AG09309 (cell line): Measurements from ENCODE around the gene IPO7.

Experiments
- DNase-seq: peaks from one replicate; pipeline ENCODE4 v3.0.0-alpha.2; 2010; ENCODE audit warnings: low read depth
- H3K4me3 ChIP-seq: 2 replicates; pipeline ENCODE4 v1.5.1; 2011; ENCODE audit warnings: mild to moderate bottlenecking, low read depth, low read length, moderate library complexity; ENCODE audit not compliant: control insufficient read depth
- CTCF ChIP-seq: IDR thresholded peaks from 2 replicates; pipeline ENCODE4 v1.5.1; 2011; ENCODE audit warnings: mild to moderate bottlenecking, low read depth, low read length, inconsistent platforms; ENCODE audit not compliant: insufficient read depth, control insufficient read depth; ENCODE audit errors: missing control alignments

IPO7 gene

GRCh38 chr11:9459667-9460321, 75.3 kb downstream of the IPO7 start:
- peak overlapping the region; percentile 79 for H3K4me3 ChIP-seq
- TF ChIP-seq CTCF, result no peak
- peak; percentile 14 for DNase-seq

GRCh38 chr11:9460322-9461062, 76.0 kb downstream of the IPO7 start, which contains the start of gene ZNF143:
TSS of gene ZNF143 (plus strand) at chr11:9461012. CDS start at chr11:9471309, 10,297 bp downstream.
- peak within 1 kb of the TSS; percentile 79 for H3K4me3 ChIP-seq
- no peak for TF ChIP-seq CTCF
- DNase-seq, result peak; percentile 100

DNA sequence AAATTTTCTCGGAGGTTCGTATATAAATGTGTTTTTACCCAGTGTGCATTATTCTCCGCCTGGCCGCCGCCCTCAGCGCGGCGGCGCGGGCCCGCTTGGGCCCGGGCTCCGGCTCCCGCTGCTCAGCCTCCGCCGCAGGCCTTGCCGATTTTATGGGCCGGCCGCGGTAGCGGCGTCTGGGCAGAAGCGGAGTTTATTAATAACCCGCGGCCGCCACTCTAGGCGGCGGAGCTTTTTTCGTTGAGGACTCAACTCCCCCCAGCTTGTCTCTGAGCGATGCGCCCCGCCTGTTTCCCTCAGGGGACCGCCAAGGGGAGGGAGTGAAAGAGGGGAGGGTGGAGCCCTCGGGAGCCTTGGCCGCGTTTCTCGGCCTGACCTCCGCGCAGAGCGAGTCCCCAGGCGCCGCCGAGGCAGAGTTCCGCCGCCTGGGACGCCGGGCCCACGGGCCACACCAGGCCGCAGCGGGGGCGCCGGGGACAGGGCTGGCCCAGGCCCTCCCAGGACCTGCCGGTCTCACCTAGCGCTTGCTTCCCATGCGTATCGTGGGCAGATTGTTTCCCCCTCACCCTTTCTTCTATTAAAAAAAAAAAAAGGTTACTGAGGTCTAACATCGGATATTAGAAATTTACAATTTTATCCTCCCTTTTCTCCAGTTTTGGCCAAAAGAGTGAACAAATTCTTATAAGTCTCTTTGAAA, 76.8 kb downstream of the IPO7 start:
- peak overlapping the region; percentile 64 for H3K4me3 ChIP-seq
- TF ChIP-seq CTCF, result no peak
- DNase-seq, result peak; percentile 65

GRCh38 chr11:9461760-9462134, 77.3 kb downstream of the IPO7 start:
- no peak for TF ChIP-seq CTCF
- DNase-seq, result no peak
- peak overlapping the region; percentile 64 for H3K4me3 ChIP-seq

DNA sequence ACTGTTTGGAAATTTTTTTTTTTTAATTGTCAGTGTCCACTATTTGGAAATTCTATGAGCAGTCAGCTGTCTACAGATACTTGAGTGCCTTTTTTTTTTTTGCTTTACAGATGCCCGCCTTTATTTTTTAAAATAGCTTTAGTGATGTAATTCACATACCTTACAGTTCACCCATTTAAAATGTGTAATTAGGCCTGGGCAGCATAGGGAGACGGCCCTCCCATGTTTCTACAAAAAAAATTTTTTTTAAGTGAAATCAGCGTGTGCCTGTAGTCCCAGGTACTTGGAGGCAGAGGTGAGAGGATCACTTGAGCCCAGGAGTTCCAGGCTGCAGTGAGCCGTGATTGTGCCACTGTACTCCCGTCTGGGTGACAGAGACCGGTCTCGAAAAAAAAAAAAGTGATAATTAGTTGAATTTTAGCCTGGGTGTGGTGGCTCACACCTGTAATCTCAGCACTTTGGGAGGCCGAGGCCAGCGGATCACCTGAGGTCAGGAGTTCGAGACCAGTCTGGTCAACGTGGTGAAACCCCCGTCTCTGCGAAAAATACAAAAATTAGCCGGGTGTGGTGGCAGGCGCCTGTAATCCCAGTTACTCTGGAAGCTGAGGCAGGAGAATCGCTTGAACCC, 77.8 kb downstream of the IPO7 start:
- no peak for DNase-seq
- no peak for TF ChIP-seq CTCF
- peak overlapping the region; percentile 64 for H3K4me3 ChIP-seq

- no peak for TF ChIP-seq CTCF
- no peak overlapping the region for H3K4me3 ChIP-seq
- no peak for DNase-seq
Measured at GRCh38 chr11:9462806-9463537, 78.5 kb downstream of the IPO7 start.
